ENCODE measurements around the gene PEX14.

DNA sequence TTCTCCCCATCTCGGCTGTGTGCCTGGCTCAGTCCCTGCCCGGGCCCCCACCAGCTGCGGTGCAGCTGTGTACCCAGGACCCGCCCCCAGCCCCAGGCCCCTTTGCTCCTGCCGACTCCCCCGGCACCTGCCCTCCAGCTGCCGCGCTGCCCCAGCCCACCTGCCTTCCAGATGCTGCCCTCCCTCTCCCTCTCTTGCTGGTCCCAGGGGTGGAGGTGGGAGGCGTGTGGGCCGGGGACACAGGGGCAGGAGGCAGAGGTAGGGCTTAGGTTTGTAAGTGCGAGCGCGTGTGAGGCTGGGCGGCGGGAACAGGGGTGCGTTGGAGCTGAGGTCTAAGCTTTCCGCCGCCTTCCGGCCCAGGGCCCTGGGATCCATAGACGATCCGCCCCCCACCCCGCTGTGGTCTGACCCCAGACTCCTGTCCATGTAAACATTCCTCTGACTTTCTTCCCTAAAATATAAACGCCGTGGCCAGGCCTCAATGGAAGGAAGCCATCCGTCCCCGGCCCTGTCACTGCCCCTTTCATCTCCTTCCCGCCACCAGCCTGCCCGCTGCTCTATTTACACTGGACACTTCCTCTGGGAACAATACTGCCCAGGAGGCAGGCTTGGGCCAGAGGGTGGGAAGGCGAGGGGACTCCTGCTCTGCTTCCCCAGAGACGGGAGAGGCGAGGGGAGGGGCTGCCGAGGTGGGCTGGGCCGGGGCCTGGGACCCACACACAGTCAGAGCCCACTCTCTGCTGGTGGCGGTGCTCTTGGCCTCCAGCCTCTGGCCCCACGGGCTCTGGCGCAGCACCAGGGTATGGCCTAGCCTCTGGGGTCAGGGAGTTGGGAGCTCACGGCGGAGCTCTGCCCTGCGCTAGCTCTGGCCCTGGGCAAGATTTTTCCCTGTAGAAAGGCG, 193.4 kb downstream of the PEX14 start:
- TF ChIP-seq POLR2A (IDR thresholded peaks at IDR 0.05; ENCODE audit: low read length) (no peak), GATA1 (IDR thresholded peaks at IDR 0.05; ENCODE audit: low read depth, low read length) (no peak)

Measured in erythroblast (primary cell).